Brain microvascular endothelial cell (primary cell): Measurements from ENCODE around the gene PDZD8.

ENCODE experiments used
- DNase-seq: peaks from one replicate; pipeline ENCODE4 v3.0.0-alpha.2; 2020
- H3K27ac ChIP-seq: fragments of 250-450 bp; sonication (Bioruptor Pico); 2 replicates; pipeline ENCODE4 v1.5.1; 2020; ENCODE audit warnings: mild to moderate bottlenecking, moderate library complexity
- H3K27me3 ChIP-seq: fragments of 250-450 bp; sonication (Bioruptor Pico); replicated peaks from 2 replicates; pipeline ENCODE4 v1.5.1; 2020; ENCODE audit warnings: mild to moderate bottlenecking
- H3K36me3 ChIP-seq: fragments of 250-450 bp; sonication (Bioruptor Pico); replicated peaks from 2 replicates; pipeline ENCODE4 v1.5.1; 2020; ENCODE audit warnings: mild to moderate bottlenecking
- H3K4me3 ChIP-seq: 2 replicates; pipeline ENCODE4 v1.5.1; 2011; ENCODE audit warnings: low read depth, mild to moderate bottlenecking, control low read depth, low read length, moderate library complexity
- in situ Hi-C: cut with HindIII; loops from 2 replicates; pipeline ENCODE4 v1.10.0; 2017; ENCODE audit warnings: low sequenced_read_pairs, low pct_ligation_motif_present
- TF ChIP-seq, protein P1 (sequence below): IDR thresholded peaks from 2 replicates; pipeline ENCODE4 v1.5.1; 2011; ENCODE audit warnings: low read depth, mild to moderate bottlenecking, moderate library complexity, low read length, control low read depth, inconsistent platforms; ENCODE audit errors: missing control alignments

Gene PDZD8

DNA sequence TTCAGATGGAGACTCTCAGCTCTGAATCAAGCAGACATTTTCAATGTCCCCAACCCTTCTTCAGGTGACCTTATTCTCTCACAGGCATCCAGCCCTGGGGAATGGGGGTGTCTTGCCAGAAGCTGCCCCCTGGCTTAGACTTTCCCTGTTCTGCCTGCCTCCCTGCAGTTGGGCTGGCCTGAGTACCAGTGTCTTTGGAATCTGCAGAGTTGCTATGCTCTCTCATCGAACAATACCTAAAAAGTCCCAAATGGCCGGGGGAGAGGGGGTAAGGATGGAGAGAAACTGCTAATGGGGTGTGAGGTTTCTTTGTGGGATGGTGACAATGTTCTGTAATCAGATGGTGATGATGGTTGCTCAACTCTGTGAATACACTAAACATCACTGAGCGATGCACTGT lies 113.7 kb downstream of the PDZD8 start:
- in situ Hi-C loops, result no loop called here
- no peak for DNase-seq
- no peak overlapping the region for H3K4me3 ChIP-seq
- H3K36me3 ChIP-seq, result no peaks in the 10 kb centered on the region
- no peak overlapping the region for H3K27ac ChIP-seq
- peaks cover 4% of the 10 kb centered on the region for H3K27me3 ChIP-seq
- TF ChIP-seq, protein P1, sequence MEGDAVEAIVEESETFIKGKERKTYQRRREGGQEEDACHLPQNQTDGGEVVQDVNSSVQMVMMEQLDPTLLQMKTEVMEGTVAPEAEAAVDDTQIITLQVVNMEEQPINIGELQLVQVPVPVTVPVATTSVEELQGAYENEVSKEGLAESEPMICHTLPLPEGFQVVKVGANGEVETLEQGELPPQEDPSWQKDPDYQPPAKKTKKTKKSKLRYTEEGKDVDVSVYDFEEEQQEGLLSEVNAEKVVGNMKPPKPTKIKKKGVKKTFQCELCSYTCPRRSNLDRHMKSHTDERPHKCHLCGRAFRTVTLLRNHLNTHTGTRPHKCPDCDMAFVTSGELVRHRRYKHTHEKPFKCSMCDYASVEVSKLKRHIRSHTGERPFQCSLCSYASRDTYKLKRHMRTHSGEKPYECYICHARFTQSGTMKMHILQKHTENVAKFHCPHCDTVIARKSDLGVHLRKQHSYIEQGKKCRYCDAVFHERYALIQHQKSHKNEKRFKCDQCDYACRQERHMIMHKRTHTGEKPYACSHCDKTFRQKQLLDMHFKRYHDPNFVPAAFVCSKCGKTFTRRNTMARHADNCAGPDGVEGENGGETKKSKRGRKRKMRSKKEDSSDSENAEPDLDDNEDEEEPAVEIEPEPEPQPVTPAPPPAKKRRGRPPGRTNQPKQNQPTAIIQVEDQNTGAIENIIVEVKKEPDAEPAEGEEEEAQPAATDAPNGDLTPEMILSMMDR, result no peak

- peaks cover 4% of the 10 kb centered on the region for H3K27me3 ChIP-seq
Observed at GRCh38 chr10:117260084-117260483, 115.2 kb downstream of the PDZD8 start.

GRCh38 chr10:117259279-117259678 lies 116.0 kb downstream of the PDZD8 start:
- peaks cover 4% of the 10 kb centered on the region for H3K27me3 ChIP-seq
- H3K27ac ChIP-seq, result no peak overlapping the region
- TF ChIP-seq, protein P1, result no peak
- no peaks in the 10 kb centered on the region for H3K36me3 ChIP-seq
- H3K4me3 ChIP-seq, result no peak overlapping the region
- no peak for DNase-seq
- in situ Hi-C loops, result no loop called here

More at GRCh38 chr10:117260084-117260483, 115.2 kb downstream of the PDZD8 start:
- no peak overlapping the region for H3K4me3 ChIP-seq
- no peaks in the 10 kb centered on the region for H3K36me3 ChIP-seq
- TF ChIP-seq, protein P1, result no peak
- DNase-seq, result no peak
- in situ Hi-C loops, result no loop called here
- no peak overlapping the region for H3K27ac ChIP-seq

DNA sequence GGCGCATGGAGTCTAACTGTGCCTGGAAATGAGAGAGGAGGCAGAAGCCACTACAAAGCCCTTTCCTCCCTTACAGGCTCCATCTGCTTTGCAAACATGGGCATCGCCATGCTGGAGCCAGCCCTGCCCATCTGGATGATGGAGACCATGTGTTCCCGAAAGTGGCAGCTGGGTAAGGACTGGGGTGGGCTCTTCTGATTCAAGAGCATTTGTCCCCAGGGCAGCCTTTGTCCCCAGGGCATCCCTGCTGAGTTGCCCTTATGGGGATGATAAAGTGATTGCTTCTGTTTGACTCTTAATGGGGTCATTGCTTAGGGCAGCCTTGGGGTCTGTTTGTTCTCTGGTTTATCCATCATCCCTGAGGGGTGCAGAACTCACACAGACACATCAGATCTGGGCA lies 117.5 kb downstream of the PDZD8 start:
- Histone ChIP-seq H3K27ac (no peak overlapping the region), H3K4me3 (no peak overlapping the region), H3K36me3 (no peaks in the 10 kb centered on the region), H3K27me3 (peaks cover 4% of the 10 kb centered on the region)
- no peak for DNase-seq
- TF ChIP-seq, protein P1, result no peak
- in situ Hi-C loops, result no loop called here

DNA sequence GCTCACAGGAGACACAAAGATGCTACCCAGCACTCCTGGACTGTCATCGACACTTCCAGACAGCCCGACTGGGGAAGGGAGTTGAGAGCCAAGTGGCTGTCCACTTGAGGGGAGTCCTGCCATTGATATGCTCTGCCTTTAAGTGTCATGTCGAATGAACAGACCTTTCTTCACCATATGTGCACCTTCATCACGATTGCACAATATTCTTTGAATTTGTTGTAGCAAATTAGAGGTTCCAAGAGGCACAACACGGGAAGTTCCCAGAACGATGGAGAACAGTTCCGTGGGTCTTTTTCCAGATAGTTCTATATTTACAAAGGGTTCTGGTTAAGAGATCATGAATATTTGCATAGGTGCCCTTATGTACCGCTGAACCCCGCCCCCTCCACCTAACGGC lies 118.3 kb downstream of the PDZD8 start:
- Histone ChIP-seq H3K36me3 (no peaks in the 10 kb centered on the region), H3K27me3 (peaks cover 4% of the 10 kb centered on the region), H3K4me3 (no peak overlapping the region), H3K27ac (no peak overlapping the region)
- TF ChIP-seq, protein P1, result no peak
- in situ Hi-C loops, result no loop called here
- DNase-seq, result no peak

DNA sequence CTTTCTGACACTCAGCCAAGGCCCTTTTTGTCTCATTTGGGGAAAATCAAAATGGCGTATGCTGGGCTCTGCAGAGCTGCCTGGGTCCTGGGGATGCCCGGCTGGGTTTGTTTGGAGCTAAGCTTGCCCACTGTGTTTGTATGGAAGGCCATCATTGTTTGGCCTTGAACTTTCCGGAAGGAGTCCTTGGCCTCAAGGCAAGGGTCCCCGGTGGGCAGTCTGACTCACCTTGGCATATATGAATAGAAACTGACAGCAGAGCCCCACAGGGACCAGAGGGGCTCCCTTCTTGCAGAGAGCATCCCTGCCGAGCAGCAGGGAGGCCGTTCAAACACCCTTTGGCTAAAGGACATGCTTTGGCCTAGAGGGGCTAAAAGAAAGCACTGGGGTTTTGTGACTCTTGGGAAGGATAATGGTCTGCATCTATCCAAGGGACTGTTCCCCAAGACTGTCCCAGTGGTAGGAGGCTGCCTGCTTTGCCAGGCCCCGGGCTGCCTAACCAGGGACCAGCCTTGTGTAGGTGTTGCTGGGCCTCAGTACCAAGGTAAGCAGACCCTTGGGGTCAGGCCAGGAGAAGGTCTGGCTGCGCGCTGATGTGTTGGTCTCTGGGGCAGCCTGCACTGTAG lies 119.3 kb downstream of the PDZD8 start:
- TF ChIP-seq, protein P1, result no peak
- in situ Hi-C loops, result no loop called here
- Histone ChIP-seq H3K27ac (no peak overlapping the region), H3K36me3 (no peaks in the 10 kb centered on the region), H3K27me3 (peaks cover 4% of the 10 kb centered on the region), H3K4me3 (no peak overlapping the region)
- DNase-seq, result no peak
